Right renal pelvis (tissue), 4 donors: ENCODE measurements around the gene ZNF653. TPM values are rescaled to one million over a fixed set of nuclear protein-coding genes. Genes with fewer than 3 reads are reported as not detected.
"Not testable (repeated sequence)": the region's sequence is repeated elsewhere in the genome, so short reads cannot be mapped to it uniquely, and the experiment has no call there.

Experiments
- DNase-seq, 4 donors: peaks; one replicate each; pipeline ENCODE4 v3.0.0-alpha.2; 2013; ENCODE audit warnings: low read depth in 4 of 4, low spot score in 3 of 4, missing footprints in 1 of 4
- polyA plus RNA-seq, 4 donors: library from polyadenylated mRNA; unstranded; fragments of 120-200 nt; gene quantifications; one replicate each; pipeline ENCODE4 v1.2.1, GENCODE V29; 2013; ENCODE audit not compliant: insufficient read length in 4 of 4

Gene ZNF653
- polyA plus RNA-seq, 4 donors: 9.1 to 11.1 (median 10.0) TPM

DNA sequence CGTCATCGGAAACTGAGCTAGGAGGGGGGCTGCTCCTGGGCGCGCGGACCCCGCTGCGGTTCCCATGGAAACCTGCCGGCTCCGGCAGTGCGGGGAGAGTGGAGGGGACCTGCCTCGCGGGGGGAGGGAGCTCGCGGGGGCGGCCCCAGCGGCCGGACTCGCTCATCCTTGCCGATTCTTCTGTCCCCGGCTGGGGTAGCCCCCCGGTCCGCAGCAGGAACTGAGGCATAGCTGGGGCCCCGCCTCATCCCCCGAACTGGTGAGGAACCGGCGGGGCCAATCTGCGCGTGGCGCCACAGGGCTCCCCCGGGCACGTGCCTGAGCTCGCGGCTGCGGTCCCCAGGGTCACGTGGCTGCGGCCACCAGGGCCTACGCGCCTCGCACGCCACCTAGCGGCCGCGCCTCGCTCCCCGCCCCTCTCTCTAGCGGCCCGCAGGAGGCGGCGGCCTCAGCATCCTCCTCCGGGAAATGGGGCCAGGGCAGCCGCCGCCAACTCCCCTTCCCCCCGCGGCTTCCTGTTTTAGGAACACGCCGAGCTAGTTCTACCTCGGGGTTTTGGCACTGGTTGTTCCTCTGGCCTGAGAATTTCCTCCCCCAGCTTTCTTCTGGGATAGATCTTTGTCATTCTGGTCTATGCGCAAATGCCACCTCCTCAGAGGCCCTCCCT lies 23.1 kb downstream of the ZNF653 start:
- peak; percentile 28 to 63 (median 54) for DNase-seq

DNA sequence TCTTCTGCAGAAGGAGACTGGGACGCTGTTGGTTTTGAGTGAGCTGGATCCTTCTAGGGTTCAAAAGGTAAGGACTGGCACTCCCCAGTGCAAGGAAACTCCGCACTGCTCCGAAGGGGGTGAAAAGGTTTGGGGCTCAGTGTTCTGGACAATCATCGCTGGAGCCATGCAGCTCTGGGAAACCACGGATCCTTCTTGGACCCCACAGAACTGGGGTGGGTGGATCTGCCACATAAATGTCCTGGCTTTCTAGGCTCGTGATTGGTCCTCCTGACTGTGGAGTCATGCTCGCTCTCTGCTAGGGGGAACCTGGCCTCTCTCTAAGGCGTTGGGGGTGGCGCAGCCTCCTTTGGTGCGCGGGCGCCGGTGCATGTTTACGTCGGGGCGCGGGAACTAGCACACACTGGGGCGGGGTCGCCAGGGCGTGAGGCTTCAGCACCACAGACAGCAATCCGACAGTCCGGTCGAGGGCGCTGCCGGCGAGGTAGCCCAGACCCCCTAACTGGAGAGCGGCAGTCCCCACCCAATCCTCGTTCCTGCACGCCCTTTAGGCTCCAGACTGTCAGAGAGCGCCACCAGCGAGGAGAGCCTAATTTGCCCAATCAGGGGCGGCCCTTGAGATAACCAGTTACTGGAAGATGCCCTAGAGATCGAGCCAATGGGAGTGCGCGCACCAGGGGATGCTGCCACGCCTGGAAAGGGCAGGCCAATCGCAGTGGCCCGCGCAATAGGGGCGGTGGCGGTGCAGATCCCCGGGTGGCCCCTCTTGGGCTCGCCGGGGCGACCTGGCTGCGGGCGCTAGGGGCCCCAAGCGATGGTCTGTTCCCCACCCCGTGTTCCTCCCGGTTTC lies 23.9 kb downstream of the ZNF653 start:
- no peak for DNase-seq

DNA sequence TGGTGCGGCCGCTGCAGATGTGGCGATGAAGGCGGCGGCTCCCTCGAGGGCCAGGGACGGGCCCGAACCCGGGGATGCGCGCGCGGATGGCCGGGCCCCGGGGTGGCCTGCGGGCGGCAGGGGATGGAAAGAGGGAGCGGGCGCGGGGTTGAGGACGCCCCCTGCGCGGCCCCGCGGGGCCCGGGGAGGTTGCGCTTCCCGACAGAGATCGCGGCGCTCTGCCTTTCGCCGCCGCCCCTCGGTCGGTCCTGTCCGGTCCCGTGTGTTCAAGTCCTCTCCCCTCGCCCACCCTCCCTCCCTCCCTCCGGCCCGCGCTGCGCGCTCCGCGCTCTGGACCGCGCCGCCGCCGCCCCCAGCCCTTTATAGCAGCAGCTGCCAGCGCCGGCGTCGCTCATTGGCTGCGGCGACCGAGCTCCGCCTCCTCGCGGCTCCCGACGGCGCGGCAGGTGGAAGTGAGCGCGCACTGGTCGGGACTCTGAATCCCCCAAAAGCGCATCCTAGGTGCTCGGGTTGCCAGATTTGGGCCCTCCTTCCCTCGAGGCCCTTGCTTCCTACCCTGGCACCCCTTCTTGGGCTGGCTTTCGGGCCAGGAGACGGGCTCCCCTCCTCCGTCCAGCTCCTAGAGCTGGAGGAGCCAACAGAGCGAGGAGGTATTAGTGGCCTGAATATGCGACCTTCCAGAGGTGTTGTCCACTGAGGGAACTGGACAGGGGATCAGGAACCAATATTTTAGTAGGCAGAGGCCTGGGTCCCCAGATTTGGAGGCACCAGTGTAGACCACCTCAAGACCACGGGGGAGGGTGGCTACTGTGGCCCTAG lies 24.7 kb downstream of the ZNF653 start, which contains the start of gene ELAVL3:
TSS of gene ELAVL3 (minus strand) at position 332 of the 819 bp plus-strand sequence. CDS start 438 bp downstream, outside the sequence.
- no peak for DNase-seq

DNA sequence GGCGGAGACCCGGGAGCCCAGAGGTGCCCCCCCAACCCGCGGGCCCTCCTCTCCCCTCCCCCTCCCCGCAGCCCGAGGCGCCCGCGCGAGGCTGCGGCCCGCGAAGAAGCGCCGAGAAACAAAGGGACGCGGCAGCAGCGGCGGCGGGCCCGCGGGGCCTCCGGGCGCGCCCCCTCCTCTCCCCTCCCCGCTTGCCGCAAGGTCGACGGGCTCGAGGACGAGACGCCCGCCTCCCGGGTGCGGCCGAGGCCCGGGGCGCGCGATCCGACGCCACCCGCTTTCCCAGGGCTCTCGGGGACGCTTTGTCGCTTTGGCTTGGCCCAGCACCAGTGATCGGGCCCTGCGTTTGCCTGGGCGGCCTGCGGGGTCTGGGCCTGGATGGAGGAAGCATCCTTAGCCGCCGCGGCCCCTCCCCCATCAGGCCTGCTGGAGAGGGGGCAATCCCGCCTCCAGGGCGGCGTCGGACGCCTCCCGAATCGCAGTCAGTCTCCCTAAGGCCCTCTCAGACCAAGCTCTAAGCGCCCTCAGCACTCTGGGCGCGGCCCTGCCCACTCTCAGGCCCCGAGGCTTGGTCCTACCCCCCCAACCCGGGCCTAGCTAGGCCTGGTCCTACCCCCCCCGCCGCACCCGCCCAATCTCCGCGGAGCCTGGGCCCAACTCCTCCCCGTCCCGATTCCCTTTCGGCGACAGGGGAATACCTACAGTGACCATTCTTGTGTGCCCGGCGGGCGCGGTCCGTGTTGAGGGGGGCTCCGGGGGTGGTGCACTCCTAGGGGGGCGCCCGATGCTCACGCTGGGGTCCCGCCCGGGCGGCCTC lies 25.5 kb downstream of the ZNF653 start:
- DNase-seq: no peak

DNA sequence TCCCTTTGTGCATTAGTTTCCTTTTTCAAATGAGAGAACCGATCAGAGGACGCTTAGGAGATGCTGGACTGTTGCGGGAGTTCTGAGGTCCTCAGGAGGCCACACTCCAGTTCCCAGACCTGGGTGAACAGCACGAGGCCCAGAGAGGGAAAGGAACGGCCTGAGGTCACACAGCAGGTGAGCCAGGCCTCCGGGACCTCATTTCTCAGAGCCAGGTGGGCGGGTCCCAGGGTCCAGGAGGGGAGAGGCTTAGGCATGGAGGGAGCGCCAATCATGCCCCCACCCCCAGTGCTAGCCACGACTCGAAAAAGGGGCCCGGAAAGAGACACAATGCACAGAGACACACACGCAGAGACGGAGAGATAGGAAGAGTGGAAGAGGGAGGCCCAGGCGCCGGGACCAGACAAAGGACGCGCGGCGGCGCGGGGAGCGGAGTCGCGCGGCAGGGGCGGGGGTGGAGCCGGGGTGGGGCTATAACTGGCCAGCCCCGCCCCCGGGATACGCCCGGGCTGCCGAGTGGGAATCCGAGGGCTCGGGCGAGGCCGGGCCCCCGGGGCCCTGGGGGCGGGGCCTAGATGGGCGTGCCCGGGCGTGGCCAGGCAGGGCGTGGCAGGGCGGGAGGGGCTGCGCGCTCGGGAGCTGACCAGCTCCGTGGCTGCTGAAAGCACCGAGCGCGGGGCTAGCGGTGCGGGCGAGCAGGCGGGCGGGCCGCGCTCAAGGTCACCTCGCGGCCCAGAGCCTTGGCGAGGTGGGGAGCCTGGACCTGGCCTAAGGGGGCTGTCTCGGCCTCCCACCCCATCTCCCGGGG lies 26.3 kb downstream of the ZNF653 start:
- DNase-seq: no peak

DNA sequence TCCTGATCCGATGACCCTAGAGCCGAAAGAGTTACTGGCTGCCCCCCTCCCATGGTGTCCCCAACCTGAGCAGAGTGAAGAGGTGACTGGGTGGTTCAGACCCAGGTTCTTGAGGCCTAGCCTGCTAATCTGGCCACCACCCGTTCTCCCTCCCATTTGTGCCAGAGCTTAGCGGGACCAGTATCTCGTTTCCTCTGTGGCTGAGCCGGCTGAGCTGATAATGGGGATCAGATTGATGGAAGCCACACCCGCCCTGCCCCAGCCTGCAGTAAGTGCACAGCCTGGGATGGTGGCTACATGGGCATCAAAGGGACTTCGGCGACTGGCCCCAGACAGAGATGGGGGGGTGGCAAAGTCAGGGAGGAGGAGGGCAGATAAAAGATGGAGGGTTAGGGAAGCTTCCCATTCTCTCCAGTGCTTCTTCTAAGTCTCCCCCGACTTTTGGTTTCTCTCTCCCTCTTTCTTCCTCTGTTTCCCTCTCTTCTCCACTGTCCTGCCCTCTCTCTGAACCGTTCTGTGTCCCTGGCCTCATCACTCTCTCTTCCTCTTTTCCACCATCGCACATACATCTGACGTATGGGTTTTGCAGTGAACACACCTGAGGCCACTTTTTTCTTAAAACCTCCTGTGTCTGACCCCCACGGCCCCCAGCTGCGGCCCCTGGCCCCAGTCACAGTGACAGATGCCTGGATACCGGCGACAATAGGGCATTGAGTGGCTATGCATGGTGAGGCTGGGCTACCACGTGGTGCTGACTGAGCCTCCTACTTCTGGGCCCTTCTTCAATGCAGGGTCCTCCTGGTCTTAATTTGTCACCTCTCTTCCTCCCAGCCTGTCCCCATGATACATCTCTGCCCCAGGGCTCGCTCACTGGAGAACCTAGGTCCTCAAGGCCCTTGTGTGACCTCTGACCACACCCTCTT lies 27.2 kb downstream of the ZNF653 start:
- DNase-seq: no peak

DNA sequence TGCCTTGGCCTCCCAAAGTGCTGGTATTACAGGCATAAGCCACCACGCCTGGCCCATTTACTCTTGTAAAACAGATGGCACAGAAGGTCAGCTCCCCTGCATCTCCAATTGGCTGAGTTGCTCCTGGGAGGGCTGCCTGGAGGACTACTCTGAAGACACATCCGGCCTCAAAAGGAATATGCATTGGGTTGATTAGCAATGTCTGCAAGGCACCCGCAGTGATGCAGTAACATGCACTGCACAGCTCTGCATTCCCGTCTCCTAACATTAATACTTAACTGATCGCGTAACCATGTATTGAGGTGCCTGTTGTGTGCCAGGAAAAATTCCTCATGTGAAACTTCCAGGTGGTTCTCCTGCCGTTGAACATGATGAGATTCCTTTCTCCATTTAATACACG lies 29.8 kb downstream of the ZNF653 start:
- no peak for DNase-seq

DNA sequence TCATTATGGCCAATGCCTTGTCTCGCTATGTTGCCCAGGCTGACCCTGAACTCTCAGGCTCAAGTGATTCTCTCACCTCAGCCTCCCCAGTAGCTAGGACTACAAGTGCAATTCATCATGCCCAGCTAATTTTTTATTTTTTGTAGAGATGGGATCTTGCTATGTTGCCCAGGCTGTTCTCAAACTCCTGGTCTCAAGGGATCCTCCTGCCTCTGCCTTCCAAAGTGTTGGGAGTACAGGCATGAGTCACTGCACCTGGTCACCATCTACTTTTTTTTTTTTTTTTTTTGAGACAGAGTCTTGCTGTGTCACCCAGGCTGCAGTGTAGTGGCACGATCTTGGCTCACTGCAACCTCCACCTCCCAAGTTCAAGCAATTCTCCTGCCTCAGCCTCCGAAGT lies 30.3 kb downstream of the ZNF653 start:
- not testable (repeated sequence) for DNase-seq

DNA sequence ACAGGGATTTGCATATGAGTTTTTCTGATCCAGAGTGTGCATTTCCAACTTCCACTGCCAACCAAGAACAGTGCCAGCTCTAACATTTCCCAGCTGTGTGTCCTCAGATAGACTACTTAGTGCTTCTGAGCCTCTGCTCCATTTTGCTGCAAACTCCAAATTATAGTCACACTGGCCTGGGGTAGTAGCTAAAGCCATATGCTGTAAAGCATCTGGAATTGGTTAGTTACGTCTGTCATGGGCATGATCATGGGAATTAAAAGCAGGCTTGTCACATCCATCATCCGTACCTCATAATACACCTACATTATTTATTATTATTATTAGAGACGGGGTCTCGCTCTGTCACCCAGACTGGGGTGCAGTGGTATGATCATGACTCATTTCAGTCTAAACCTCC lies 31.9 kb downstream of the ZNF653 start:
- DNase-seq: no peak

DNA sequence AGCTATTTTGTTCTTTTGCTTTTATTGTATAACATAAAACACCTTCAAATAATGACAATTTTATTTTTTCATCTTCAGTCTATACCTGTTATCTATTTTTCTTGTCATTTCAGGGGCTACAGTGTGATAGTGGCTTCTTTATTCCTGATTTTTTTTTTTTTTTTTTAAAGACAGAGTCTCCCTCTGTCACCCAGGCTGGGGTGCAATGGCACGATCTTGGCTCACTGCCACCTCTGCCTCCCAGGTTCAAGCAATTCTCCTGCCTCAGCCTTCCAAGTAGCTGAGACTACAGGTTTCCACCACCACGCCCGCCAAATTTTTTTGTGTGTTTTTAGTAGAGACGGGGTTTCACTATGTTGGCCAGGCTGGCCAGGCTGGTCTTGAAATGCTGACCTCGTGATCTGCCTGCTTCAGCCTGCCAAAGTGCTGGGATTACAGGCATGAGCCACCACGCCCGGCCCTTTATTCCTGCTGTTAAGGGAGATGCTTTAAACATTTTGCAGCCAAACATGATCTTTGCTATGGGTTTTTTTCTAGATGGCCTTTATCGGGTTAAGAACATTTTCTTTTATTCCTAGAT lies 37.3 kb downstream of the ZNF653 start:
- DNase-seq: not testable (repeated sequence)

DNA sequence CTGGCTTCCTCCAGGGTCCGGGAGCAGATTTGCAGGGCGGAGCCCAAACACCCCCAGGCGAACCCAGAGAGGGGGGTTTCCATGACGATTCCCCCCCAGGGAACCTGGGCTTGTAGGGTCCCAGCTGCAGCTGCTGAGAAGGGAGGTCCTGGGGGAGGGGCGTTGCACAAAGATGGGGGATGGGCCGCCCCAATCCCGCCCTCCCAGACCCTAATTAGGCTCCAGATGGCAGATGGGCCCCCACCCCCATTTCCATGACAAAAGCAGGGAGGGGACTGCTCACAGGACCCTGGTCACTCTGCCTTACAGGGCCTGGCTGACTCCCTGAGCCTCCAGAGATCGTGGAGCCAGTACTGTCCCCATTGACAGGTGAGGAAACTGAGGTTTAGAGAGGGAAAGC lies 40.0 kb downstream of the ZNF653 start:
- DNase-seq: no peak

DNA sequence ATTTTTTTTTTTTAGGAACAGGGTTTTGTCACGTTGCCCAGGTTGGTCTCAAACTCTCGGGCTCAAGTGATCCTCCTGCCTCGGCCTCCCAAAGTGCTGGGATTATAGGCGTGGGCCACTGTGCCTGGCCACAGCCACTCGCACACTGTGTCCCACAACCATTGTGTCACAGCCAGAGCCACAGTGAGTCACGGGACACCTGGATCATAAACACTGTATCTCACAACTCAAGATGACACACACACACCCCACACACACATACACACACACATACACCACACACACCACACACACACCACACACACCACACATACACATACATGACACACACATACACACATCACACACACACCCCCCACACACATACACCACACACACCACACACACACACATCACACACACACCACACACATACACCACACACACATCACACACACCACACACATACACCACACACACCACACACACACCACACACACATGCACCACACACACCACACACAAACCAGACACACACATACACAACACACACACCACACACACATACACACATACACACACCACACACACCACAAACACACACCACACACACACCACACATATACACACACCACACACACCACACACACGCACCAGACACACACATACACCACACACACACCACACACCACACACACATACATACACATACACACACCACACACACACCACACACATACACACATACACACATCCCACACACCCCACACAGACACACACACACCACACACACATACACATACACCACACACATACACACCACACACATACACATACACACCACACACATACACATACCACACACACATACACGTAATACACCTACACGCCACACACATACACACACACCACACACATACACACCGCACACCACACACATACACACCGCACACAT lies 41.0 kb downstream of the ZNF653 start:
- no peak for DNase-seq

DNA sequence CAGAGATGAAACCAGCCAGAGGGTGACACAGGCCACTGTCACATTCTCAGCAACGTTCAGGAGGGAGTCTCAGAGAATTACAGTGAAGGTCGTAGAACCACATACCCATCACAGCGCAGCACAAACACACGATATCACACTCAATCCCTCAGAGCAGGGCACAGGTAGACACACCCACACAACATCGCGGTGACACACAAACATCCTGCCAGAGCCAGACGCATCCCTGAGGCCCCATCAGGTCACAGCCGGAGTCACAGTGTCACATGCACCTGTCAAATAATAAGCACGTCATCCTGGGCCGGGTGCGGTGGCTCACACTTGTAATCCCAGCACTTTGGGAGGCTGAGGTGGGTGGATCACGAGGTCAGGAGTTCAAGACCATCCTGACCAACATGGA lies 42.2 kb downstream of the ZNF653 start:
- DNase-seq: no peak

DNA sequence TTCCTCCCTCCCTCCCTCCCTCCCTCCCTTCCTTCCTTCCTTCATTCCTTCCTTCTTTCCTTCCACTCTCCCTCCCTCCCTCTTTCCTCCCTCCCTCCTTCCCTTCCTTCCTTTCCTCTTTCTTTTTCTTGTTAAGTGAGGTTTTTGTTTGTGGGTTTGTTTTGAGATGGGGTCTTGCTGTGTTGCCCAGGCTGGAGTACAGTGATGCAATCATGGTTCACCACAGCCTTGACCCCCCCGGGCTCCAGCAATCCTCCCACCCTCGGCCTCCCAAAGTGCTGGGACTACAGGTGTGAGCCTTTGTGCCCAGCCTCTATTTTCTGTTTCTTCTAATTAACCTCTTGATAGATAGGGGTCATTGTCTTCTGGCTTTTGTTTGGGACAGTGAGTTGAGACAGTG lies 44.2 kb downstream of the ZNF653 start:
- DNase-seq: no peak

DNA sequence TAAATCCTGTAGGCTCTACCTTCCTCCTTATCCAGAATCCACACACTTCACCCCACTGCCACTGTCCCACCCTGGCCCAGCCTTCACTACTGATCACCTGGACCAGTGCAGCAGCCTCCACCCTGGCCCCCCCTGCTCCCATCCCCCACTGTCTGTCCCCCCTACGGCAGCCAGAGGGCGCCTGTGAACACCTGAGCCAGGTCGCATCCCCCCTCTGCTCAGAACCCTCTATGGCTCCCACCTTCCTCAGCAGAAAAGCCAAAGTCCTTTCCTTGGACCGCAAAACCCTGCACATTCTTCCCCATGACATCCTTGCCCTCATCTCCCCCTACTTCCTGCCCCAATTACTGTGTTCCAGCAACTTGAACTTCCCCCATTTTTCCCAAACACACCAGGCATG lies 45.4 kb downstream of the ZNF653 start:
- DNase-seq: no peak

DNA sequence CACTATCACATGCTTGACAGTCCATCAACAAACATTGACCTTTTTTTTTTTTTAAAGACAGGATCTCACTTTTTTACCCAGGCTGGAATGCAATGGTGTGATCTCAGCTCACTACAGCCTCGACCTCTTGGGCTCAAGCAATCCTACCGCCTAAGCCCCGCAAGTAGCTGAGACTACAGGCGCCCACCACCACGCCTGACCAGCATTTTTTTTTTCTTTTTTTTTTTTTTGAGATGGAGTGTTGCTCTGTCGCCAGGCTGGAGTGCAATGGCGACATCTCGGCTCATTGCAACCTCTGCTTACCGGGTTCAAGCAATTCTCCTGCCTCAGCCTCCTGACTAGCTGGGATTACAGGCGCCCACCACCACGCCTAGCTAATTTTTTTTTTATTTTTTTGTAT lies 46.7 kb downstream of the ZNF653 start:
- not testable (repeated sequence) for DNase-seq
